HAP-1 (cell line): ENCODE data around the gene TMC6.

ENCODE experiments used
- DNase-seq, 2 experiments: peaks; one replicate each; pipeline ENCODE4 v3.0.0-alpha.2; 2016 to 2020; ENCODE audit warnings: low spot score in 2 of 2
- H3K27me3 ChIP-seq: fragments of 250-450 bp; sonication (Bioruptor Pico); 2 replicates; pipeline ENCODE4 v1.5.1; 2020; ENCODE audit warnings: low read depth, mild to moderate bottlenecking, moderate library complexity
- H3K36me3 ChIP-seq: fragments of 250-450 bp; sonication (Bioruptor Pico); replicated peaks from 2 replicates; pipeline ENCODE4 v1.5.1; 2020; ENCODE audit warnings: mild to moderate bottlenecking
- H3K4me1 ChIP-seq: fragments of 250-450 bp; sonication (Bioruptor Pico); 2 replicates; pipeline ENCODE4 v1.5.1; 2020; ENCODE audit warnings: mild to moderate bottlenecking
- H3K4me3 ChIP-seq: fragments of 250-450 bp; sonication (Bioruptor Pico); 2 replicates; pipeline ENCODE4 v1.5.1; 2020; ENCODE audit warnings: mild to moderate bottlenecking, moderate library complexity
- H3K9me3 ChIP-seq: fragments of 250-450 bp; sonication (Bioruptor Pico); 2 replicates; pipeline ENCODE4 v1.5.1; 2020; ENCODE audit warnings: mild to moderate bottlenecking, moderate library complexity
- in situ Hi-C: fragments of 300-500 bp; cut with MboI; formaldehyde crosslinking; loops from 3 replicates; pipeline ENCODE4 v1.14.3; 2020; ENCODE audit warnings: low sequenced_read_pairs, inconsistent platforms, mixed read lengths

TMC6 gene

GRCh38 chr17:78168903-78169793 is 40.6 kb upstream of the TMC6 start:
- in situ Hi-C loops, result no loop called here
- peaks cover 4% of the 10 kb centered on the region for H3K4me1 ChIP-seq
- H3K27me3 ChIP-seq, result no peaks in the 10 kb centered on the region
- H3K36me3 ChIP-seq, result peaks cover 25% of the 10 kb centered on the region
- no peaks in the 10 kb centered on the region for H3K9me3 ChIP-seq
- DNase-seq, result peak; percentile 38 to 82
- peak overlapping the region; percentile 68 for H3K4me3 ChIP-seq

DNA sequence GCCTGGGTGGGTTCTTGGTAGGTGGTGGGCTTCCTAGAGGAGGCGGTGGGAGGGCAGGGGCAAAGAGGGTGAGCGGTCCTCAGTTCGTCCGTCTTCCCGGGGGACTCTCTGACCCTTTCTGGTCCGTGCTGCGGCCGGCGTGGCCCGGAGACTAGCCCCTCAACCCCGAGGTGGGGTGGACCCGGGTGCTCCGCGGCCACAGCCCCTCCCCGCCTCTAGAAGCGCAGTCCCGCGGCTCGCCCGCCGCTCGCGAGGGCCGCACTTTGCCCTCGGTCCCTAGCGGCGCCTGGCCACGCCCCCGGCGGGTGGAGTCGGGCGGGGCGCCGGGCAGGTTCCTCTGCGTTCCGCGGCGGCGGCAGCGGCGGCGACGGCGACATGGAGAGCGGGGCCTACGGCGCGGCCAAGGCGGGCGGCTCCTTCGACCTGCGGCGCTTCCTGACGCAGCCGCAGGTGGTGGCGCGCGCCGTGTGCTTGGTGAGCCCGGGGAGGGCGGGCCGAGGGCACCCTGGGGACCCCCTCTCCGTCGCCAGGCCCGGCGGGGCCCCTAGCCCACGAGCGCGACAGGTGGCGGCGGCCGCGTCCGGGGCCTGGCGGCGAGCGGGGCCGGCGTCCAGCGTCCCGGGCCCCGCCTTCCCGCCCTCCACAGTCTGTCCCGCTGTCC is 39.8 kb upstream of the TMC6 start, which contains the start of gene SYNGR2:
Gene SYNGR2, plus strand, starts transcription at position 340 of the 661 bp plus-strand sequence. Its CDS starts 36 bp downstream, at position 376.
- Histone ChIP-seq H3K36me3 (peaks cover 21% of the 10 kb centered on the region), H3K4me3 (peak within 1 kb of the TSS; percentile 68), H3K4me1 (peaks cover 4% of the 10 kb centered on the region), H3K9me3 (no peaks in the 10 kb centered on the region), H3K27me3 (no peaks in the 10 kb centered on the region)
- in situ Hi-C loops, result no loop called here
- peak; percentile 74 to 92 for DNase-seq

DNA sequence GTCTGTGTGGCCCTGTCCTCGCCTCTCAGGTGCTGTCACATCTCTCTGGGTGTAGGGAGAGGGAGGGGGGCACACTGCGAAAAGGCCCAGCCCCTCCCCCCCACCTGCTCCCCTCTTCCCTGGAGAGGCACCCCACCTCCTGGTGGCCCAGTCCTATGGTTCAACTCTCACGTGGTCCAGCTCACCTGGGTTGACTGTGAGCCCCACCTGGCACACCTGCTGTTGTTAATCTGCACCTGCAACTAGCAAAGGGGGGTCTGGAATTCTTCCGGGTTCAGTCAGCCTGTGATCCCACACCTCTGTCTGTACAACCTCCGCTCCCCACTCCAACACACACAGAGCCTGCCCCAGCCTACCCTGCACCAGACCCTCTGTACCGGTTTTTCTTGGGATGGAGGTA is 37.9 kb upstream of the TMC6 start:
- no peak for DNase-seq
- H3K9me3 ChIP-seq, result no peaks in the 10 kb centered on the region
- H3K27me3 ChIP-seq, result no peaks in the 10 kb centered on the region
- peaks cover 4% of the 10 kb centered on the region for H3K4me1 ChIP-seq
- H3K36me3 ChIP-seq, result peaks cover 10% of the 10 kb centered on the region
- no peak overlapping the region for H3K4me3 ChIP-seq
- in situ Hi-C loops, result no loop called here

- H3K36me3 ChIP-seq, result no peaks in the 10 kb centered on the region
- DNase-seq, result no peak
- no peak overlapping the region for H3K4me3 ChIP-seq
- no peaks in the 10 kb centered on the region for H3K9me3 ChIP-seq
- no peaks in the 10 kb centered on the region for H3K27me3 ChIP-seq
- in situ Hi-C loops, result no loop called here
- peaks cover 4% of the 10 kb centered on the region for H3K4me1 ChIP-seq
Observed at GRCh38 chr17:78164748-78165607, 36.4 kb upstream of the TMC6 start.

DNA sequence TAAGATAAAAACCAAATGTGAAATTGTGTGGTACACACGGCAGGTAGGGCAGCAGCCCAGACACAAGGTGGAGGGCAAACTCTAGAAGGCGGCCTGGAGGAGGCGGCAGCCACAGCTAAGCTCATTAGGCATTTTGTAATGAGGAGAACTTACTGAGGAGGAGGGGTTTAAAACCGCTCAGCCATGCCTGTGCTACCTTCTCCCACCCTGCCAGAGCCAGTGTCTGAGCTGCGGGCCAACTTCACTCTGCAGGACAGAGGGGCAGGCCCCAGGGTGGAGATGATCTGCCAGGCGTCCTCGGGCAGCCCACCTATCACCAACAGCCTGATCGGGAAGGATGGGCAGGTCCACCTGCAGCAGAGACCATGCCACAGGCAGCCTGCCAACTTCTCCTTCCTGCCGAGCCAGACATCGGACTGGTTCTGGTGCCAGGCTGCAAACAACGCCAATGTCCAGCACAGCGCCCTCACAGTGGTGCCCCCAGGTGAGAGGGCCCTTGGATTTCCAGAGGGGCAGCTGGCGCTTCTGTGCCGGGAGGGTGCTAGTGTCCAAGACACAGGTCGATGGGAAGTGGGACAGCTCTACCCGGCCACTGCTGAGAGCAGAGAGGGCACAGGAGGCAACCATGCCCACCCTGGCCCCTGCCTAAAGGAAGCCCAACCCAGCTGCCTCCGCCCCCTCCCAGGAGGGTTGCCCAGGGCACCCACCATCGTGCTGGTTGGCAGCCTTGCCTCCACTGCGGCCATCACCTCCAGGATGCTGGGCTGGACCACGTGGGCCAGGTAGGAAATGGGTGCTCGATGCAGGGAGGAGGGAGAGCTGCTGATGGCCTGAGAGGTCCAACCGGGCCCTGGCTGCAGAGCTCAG is 35.6 kb upstream of the TMC6 start:
- H3K4me1 ChIP-seq, result peaks cover 4% of the 10 kb centered on the region
- DNase-seq, result no peak
- in situ Hi-C loops, result no loop called here

GRCh38 chr17:78159575-78160158 is 31.1 kb upstream of the TMC6 start:
- DNase-seq, result no peak
- H3K4me1 ChIP-seq, result no peaks in the 10 kb centered on the region
- H3K27me3 ChIP-seq, result no peaks in the 10 kb centered on the region
- H3K9me3 ChIP-seq, result no peaks in the 10 kb centered on the region
- H3K4me3 ChIP-seq, result no peak overlapping the region
- no peaks in the 10 kb centered on the region for H3K36me3 ChIP-seq
- in situ Hi-C loops, result no loop called here

More for the DNA sequence above, 35.6 kb upstream of the TMC6 start:
- Histone ChIP-seq H3K36me3 (no peaks in the 10 kb centered on the region), H3K9me3 (no peaks in the 10 kb centered on the region), H3K4me3 (no peak overlapping the region), H3K27me3 (no peaks in the 10 kb centered on the region)

- Histone ChIP-seq H3K36me3 (no peaks in the 10 kb centered on the region), H3K4me3 (no peak overlapping the region), H3K27me3 (no peaks in the 10 kb centered on the region), H3K4me1 (no peaks in the 10 kb centered on the region), H3K9me3 (no peaks in the 10 kb centered on the region)
- DNase-seq, result no peak
- in situ Hi-C loops, result no loop called here
Observed at GRCh38 chr17:78154903-78155811, 26.6 kb upstream of the TMC6 start.

- in situ Hi-C loops, result no loop called here
- Histone ChIP-seq H3K4me1 (no peaks in the 10 kb centered on the region), H3K4me3 (no peak overlapping the region), H3K9me3 (no peaks in the 10 kb centered on the region), H3K27me3 (no peaks in the 10 kb centered on the region), H3K36me3 (no peaks in the 10 kb centered on the region)
- DNase-seq, result no peak
Observed at GRCh38 chr17:78151514-78152008, 23.0 kb upstream of the TMC6 start.

- Histone ChIP-seq H3K4me3 (no peak overlapping the region), H3K9me3 (no peaks in the 10 kb centered on the region), H3K4me1 (no peaks in the 10 kb centered on the region), H3K27me3 (no peaks in the 10 kb centered on the region), H3K36me3 (no peaks in the 10 kb centered on the region)
- DNase-seq, result no peak
- in situ Hi-C loops, result no loop called here
Observed at GRCh38 chr17:78148286-78149016, 19.9 kb upstream of the TMC6 start.

GRCh38 chr17:78147315-78147998 is 18.9 kb upstream of the TMC6 start:
- DNase-seq, result no peak
- Histone ChIP-seq H3K27me3 (no peaks in the 10 kb centered on the region), H3K4me1 (no peaks in the 10 kb centered on the region), H3K36me3 (no peaks in the 10 kb centered on the region), H3K4me3 (no peak overlapping the region), H3K9me3 (no peaks in the 10 kb centered on the region)
- in situ Hi-C loops, result no loop called here

- DNase-seq, result no peak
- H3K4me1 ChIP-seq, result no peaks in the 10 kb centered on the region
- no peaks in the 10 kb centered on the region for H3K36me3 ChIP-seq
- no peaks in the 10 kb centered on the region for H3K9me3 ChIP-seq
- no peak overlapping the region for H3K4me3 ChIP-seq
- in situ Hi-C loops, result no loop called here
- H3K27me3 ChIP-seq, result no peaks in the 10 kb centered on the region
Observed at GRCh38 chr17:78146881-78147280, 18.3 kb upstream of the TMC6 start.
